B cell (primary cell): ENCODE results near the gene PKM.

ENCODE experiments used
- CTCF ChIP-seq: fragments of 200-600 bp; IDR thresholded peaks from one replicate; pipeline ENCODE4 v1.8.0; 2022; ENCODE audit warnings: antibody characterized with exemption, mild to moderate bottlenecking
- EZH2 ChIP-seq: IDR thresholded peaks from 2 replicates; pipeline ENCODE4 v1.6.1; 2012; ENCODE audit warnings: borderline replicate concordance, low read depth, mild to moderate bottlenecking, moderate library complexity, low read length; ENCODE audit not compliant: insufficient read depth, poor library complexity, severe bottlenecking

- TF ChIP-seq CTCF (no peak), EZH2 (no peak)
Measured at GRCh38 chr15:72235298-72235697, 4.3 kb upstream of the PKM start.
